ENCODE measurements around the gene PNMA8A.

DNA sequence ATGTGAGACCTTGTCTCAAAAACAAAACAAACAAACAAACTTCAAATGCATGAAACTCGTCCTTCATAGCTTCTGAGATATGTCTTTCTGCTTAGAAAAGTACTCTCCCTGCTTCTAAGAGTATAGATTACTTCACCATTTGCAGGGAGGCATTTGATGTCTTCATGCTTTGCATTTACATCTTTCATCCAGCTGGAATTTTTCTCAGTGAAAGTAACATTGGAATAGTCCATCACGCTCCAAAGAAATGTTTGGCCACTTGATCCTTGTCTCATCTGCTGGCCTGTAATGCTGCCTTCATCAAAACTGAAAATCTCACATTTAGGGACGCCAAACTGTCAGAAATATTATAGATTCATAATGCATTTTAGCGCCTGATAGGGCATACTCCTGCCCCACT, 19.2 kb downstream of the PNMA8A start:
- TF ChIP-seq EZH2 (IDR thresholded peaks at IDR 0.05; ENCODE audit: borderline replicate concordance, insufficient read depth, low read depth, low read length, poor library complexity, severe bottlenecking), result no peak
- TF ChIP-seq, protein P1, sequence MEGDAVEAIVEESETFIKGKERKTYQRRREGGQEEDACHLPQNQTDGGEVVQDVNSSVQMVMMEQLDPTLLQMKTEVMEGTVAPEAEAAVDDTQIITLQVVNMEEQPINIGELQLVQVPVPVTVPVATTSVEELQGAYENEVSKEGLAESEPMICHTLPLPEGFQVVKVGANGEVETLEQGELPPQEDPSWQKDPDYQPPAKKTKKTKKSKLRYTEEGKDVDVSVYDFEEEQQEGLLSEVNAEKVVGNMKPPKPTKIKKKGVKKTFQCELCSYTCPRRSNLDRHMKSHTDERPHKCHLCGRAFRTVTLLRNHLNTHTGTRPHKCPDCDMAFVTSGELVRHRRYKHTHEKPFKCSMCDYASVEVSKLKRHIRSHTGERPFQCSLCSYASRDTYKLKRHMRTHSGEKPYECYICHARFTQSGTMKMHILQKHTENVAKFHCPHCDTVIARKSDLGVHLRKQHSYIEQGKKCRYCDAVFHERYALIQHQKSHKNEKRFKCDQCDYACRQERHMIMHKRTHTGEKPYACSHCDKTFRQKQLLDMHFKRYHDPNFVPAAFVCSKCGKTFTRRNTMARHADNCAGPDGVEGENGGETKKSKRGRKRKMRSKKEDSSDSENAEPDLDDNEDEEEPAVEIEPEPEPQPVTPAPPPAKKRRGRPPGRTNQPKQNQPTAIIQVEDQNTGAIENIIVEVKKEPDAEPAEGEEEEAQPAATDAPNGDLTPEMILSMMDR (IDR thresholded peaks at IDR 0.05), result no peak

Data from B cell (primary cell).